Keratinocyte (primary cell): ENCODE results near the gene ECI1.

ENCODE experiments used
- CTCF ChIP-seq, 3 experiments: IDR thresholded peaks in 1 of 3; conservative IDR thresholded peaks in 1 of 3; optimal IDR thresholded peaks in 1 of 3; 2 replicates in 2 of 3; 3 replicates in 1 of 3; pipeline versions ENCODE3 to v1.5.1; 2011; ENCODE audit warnings: low read length in 3 of 3, mild to moderate bottlenecking in 3 of 3, moderate library complexity in 2 of 3, control low read depth in 1 of 3, inconsistent platforms in 1 of 3; ENCODE audit not compliant: insufficient read depth in 2 of 3; ENCODE audit errors: extremely low read depth in 1 of 3
- EZH2 ChIP-seq: IDR thresholded peaks from one replicate; pipeline ENCODE4 v1.6.1; 2012; ENCODE audit warnings: inconsistent platforms, mild to moderate bottlenecking, low read length, moderate library complexity

- TF ChIP-seq EZH2, result no peak
- TF ChIP-seq CTCF (optimal IDR thresholded peaks at IDR 0.05 in 1 of 3, IDR thresholded peaks at IDR 0.05 in 1 of 3, conservative IDR thresholded peaks at IDR 0.05 in 1 of 3; ENCODE audit: extremely low read depth in 1 of 3, insufficient read depth in 2 of 3, low read length in 3 of 3), result no peak
These were observed 36.7 kb downstream of the ECI1 start, which contains the start of gene PGP for GRCh38 chr16:2214719-2214968.
